RPMI7951 (cell line): ENCODE measurements around the gene BAHCC1. TPM values are rescaled to one million over a fixed set of nuclear protein-coding genes. Genes with fewer than 3 reads are reported as not detected.

ENCODE experiments used
- DNase-seq: peaks from one replicate; pipeline ENCODE4 v3.0.0-alpha.2; 2012; ENCODE audit warnings: low read depth
- total RNA-seq: library from RNA; depleted of rRNA; stranded (reverse); fragments of >200 nt; shearing (Covaris generic); gene quantifications from 2 replicates; pipeline ENCODE4 v1.2.3, GENCODE V29; 2014

Gene BAHCC1
- total RNA-seq, 1 experiment from 2014 or later = 0.36 TPM

DNA sequence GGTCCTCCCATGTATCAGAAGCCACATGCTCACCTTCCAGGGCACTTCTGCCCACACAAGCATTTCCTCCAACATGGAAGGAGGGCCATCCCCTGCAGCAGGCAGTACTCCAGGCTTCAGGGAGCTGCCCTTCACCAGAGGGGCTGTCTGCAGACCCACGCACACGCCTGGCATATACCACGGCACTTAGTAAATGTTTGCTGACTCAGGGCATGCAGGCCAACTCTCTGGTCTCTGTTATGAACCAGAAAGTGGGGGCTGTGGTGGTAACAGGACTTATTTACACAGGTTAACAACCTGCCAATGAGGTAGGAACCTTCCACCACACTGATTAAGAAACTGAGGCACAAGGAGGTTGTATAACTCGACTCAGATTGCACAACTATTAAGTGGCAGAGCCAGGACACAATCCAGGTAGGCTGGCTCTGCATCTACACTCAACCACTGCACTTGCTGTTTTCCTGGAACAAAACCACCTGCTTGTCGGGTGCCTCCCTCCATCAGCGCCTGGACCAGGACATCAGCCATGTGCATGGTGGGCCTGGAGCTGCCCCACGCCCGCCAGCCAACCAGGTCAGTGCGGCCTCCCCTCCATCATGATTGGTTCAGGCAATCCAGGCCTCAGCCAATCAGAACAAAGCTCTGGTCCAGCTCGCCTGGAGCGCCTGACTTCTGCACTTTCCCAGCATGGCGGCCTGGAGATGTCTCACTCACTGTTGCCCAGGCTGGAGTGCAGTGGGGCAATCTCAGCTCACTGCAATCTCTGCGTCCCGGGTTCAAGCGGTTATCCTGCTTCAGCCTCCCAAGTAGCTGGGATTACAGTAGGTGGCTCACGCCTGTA is 98.2 kb downstream of the BAHCC1 start:
- DNase-seq = peak; percentile 32

GRCh38 chr17:81494626-81495377 is 99.5 kb downstream of the BAHCC1 start:
- DNase-seq = no peak

- DNase-seq = no peak
Measured at GRCh38 chr17:81498953-81499600, 103.8 kb downstream of the BAHCC1 start.

DNA sequence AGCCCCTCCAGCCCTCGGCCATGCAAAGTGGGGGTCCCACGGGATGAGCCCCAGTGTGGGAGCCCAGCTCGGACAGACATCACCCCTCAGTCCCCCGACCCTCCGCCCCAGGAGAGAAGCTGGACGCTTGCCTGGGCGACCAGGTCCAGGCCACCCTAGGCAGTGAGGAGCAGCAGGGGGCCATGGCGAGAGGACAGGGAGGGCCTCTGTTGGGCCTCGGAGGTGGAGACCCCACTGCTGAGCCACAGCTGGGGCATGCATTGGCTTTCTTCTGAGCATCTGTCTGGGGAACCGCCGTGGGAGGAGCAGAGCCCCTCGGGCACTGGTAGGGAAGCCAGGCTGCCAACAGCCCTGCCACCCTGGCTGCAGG is 104.3 kb downstream of the BAHCC1 start:
- DNase-seq = no peak

DNA sequence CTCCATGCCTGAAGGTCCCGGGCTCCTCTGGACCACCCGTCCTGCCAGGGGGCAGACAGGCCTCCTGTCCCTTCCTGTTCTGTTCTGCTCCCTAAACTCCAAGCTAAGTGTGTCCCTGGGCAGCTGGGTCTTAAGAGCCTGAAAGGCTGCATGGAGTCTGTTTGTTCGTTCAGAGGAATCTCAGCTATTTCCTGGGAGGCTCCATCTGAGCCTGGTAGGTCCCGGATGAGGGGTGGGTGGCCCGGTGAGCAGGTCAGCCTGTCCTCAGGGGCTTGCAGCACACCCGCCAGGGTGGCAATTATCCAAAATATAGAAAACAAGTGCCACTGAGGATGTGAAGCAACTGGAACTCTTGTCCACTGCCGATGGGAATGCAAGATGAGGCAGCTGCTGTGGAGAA is 104.8 kb downstream of the BAHCC1 start:
- DNase-seq = no peak

DNA sequence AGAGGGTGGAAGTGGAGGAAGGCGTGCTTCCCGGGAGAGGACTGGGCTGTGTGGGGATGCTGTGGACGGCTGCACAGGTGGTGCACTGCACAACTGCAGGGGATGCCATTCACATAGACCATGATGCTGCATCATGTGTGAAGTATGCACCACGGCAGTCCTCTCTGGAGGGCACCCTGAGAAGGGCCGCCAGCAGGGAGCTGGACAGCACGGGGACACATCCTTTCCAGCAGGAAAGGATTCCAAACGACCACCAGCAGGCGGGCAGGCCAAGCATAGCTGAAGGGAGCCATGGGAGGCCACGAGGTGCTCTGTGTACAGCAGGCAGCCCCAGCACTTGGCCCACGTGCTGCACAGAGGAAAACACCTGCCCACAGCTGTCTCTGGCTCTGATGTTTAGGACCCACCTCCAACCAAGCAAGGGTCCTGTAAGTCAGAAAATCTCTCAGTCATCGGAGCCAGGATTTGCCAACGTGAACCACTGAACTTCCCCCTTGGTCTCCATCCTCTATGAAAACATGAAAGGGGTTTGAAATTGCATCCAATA is 107.3 kb downstream of the BAHCC1 start:
- DNase-seq = no peak

- DNase-seq = no peak
Measured at GRCh38 chr17:81503619-81504018, 108.4 kb downstream of the BAHCC1 start.

DNA sequence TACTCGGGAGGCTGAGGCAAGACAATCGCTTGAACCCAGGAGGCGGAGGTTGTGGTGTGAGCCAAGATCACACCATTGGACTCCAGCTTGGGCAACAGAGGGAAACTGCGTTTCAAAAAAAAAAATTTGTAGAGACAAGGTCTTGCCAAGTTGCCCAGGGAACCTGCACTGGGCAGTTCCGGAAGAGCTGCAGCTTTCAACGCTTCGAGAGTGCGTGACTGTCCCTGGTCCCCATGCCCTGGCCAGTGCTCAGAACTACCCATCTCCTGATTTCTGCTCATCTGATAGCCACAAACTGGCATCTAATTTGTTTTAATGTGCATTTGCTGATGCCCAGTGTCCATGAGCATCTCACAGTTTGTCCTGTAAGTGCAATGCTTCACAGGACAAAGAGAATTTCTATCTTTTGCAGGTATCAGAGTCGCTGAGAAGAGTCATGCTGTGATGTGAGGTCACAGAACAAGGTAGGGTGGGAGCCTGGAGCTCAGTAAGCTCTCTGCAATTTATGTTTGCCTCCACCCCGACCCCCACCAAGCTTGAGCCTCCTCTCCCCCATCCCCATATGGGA is 113.5 kb downstream of the BAHCC1 start:
- peak; percentile 49 for DNase-seq

DNA sequence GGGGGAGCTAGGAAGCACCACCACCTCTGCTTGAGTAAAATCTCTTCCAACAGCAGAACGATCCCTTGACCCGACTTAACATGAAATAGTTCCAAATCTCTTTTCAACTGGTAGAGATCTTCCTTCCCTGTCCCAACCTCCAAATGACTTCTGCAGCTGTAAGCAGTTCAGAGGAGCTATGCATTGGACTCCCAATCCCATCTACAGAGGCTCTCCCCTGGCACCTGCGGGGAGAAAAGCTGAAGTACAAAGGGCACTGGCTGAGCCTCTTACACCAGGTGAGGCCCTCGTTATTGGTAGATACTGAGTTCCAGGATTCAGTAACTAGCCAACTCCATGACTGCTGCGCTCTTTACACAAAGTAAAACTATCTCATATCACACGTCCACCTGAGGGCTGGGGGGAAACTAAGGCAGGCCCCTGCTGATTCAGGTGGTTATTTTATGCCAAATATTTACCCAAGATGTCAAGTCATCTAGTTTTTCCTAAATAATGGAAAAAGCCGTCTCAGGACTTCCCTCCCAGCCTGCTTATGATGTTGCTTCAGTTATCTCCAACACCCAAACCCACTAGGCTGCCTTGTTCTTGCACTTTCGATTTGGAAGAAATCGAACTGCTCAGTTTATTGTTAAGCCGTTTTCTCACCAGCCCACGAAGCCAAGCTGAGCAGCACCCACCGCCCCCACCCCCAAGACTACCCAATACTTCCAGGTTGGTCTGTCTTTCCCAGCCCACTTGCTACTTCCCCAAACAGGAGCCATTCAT is 114.1 kb downstream of the BAHCC1 start:
- no peak for DNase-seq

- no peak for DNase-seq
Measured at GRCh38 chr17:81509972-81510784, 114.9 kb downstream of the BAHCC1 start.

- DNase-seq = no peak
Measured at GRCh38 chr17:81510785-81511553, 115.7 kb downstream of the BAHCC1 start.

GRCh38 chr17:81511554-81511803 is 116.2 kb downstream of the BAHCC1 start:
- no peak for DNase-seq

DNA sequence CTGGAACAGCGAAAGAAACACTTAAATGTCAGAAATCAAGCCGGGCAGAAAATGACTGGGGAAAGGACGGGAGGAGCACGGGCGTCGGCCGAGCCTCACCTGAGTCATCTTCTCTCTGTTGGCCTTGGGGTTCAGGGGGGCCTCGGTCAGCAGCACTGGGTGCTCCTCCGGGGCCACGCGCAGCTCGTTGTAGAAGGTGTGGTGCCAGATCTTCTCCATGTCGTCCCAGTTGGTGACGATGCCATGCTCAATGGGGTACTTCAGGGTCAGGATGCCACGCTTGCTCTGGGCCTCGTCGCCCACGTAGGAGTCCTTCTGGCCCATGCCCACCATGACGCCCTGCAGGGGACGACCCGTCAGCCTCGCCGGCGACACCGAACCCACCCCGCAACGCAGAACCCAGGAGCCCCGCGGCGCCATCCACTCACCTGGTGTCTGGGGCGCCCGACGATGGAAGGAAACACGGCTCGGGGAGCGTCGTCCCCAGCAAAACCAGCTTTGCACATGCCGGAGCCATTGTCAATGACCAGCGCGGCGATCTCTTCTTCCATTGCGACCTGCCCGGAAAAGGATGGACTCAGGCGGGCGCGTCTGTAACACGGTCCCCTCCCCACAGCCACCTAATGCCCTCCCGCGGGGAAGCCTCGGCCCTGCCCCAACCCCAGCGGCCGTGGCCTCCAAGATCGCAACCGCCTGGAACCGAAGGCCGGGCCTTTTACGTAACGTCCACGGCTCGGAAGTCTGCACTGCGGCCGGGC is 116.7 kb downstream of the BAHCC1 start:
- DNase-seq = no peak

GRCh38 chr17:81512562-81513371 is 117.5 kb downstream of the BAHCC1 start, which contains the start of gene ACTG1:
Gene ACTG1 (minus strand): TSS chr17:81512799. CDS start chr17:81512354, 445 bp downstream.
- DNase-seq = peak; percentile 91

GRCh38 chr17:81513372-81513752 is 118.1 kb downstream of the BAHCC1 start:
- peak; percentile 60 for DNase-seq

DNA sequence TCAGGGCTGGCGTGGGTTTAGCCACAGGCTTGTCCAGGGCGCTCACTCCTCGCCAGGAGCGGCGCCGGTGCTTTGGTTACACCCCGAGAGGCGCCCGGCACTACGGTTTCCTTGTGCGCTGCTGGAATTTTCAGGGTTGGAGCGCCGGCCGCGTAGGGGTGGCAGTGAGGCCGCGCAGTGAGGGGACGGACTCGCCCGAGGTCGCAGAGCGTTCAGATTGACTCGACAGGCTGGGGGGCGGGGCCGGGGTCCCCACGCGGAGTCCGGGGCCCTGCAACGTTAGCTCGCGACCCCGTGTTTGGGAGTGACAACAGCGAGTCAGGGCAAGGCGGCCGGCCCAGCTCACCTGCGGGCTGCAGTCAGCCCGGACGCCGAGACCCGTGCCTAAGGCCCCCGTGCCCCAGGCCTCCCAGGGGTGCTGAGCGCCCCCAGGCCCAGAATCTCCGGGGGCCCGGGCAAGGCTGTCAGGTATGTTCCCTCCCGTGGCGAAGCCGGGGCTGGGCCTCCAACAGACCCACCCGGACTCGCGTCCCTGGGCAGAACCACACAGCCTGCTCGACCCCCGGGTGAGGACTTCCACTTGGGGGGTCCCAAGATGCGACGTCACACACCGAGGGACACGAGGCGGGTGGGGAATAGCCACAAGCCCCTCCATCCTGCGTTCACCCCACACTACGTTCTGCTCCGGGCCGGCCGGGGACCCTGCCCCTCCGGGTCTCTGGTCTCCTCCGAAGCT is 118.7 kb downstream of the BAHCC1 start:
- DNase-seq = peak; percentile 70

DNA sequence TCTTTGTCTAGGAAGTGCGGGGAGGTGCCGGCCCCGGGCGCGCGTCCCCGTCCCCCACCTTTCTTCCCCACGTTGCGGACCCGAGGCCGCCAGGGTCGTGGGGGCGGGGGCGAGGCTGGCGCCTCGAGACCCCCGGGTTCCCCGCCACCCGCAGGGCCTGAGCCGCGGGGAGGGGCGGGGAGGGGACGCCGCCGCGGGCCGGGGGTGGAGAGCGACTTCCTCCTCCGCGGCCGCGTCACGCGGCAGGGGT is 119.2 kb downstream of the BAHCC1 start:
- DNase-seq = no peak
